Immature natural killer cell (primary cell): ENCODE data around the gene TRAPPC8. TPM values are rescaled to one million over a fixed set of nuclear protein-coding genes. Genes with fewer than 3 reads are reported as not detected.
A peak's percentile ranks its signal among the peaks of the same experiment; 100 is the strongest.

ENCODE experiments used
- DNase-seq, 3 donors: peaks; one replicate each; pipeline ENCODE4 v3.0.0; 2022; ENCODE audit warnings: mixed read lengths in 1 of 3
- H3K27ac Mint-ChIP-seq, 6 donors: one replicate each; pipeline ENCODE4 v1.8.0; 2020; ENCODE audit warnings: mixed read lengths in 6 of 6, mild to moderate bottlenecking in 5 of 6, inconsistent platforms in 4 of 6, moderate library complexity in 3 of 6
- H3K27me3 Mint-ChIP-seq, 3 donors: one replicate each; pipeline ENCODE4 v1.8.0; 2020 to 2021; ENCODE audit warnings: low read depth in 3 of 3, mild to moderate bottlenecking in 3 of 3, mixed read lengths in 3 of 3, moderate library complexity in 3 of 3, inconsistent platforms in 1 of 3
- H3K36me3 Mint-ChIP-seq, 3 donors: one replicate each; pipeline ENCODE4 v1.8.0; 2020; ENCODE audit warnings: mixed read lengths in 3 of 3, inconsistent platforms in 2 of 3, mild to moderate bottlenecking in 2 of 3
- H3K4me1 Mint-ChIP-seq, 2 donors: one replicate each; pipeline ENCODE4 v1.8.0; 2020; ENCODE audit warnings: inconsistent platforms in 2 of 2, mild to moderate bottlenecking in 2 of 2, mixed read lengths in 2 of 2, moderate library complexity in 1 of 2
- H3K4me3 Mint-ChIP-seq, 5 donors: one replicate each; pipeline ENCODE4 v1.8.0; 2020; ENCODE audit warnings: mild to moderate bottlenecking in 5 of 5, mixed read lengths in 5 of 5, inconsistent platforms in 3 of 5, moderate library complexity in 3 of 5
- H3K9me3 Mint-ChIP-seq, 6 donors: one replicate each; pipeline ENCODE4 v1.8.0; 2020; ENCODE audit warnings: mild to moderate bottlenecking in 6 of 6, mixed read lengths in 6 of 6, inconsistent platforms in 4 of 6, moderate library complexity in 3 of 6
- polyA plus RNA-seq, 3 donors: library from polyadenylated mRNA; unstranded; fragments of 300-500 nt; fragmentation: Illumina TruSeq; gene quantifications; one replicate each; pipeline ENCODE4 v1.2.3, GENCODE V29; 2021

TRAPPC8 gene
- polyA plus RNA-seq, 3 donors from 2014 or later: 15.3 to 24.5 (median 16.2) TPM

DNA sequence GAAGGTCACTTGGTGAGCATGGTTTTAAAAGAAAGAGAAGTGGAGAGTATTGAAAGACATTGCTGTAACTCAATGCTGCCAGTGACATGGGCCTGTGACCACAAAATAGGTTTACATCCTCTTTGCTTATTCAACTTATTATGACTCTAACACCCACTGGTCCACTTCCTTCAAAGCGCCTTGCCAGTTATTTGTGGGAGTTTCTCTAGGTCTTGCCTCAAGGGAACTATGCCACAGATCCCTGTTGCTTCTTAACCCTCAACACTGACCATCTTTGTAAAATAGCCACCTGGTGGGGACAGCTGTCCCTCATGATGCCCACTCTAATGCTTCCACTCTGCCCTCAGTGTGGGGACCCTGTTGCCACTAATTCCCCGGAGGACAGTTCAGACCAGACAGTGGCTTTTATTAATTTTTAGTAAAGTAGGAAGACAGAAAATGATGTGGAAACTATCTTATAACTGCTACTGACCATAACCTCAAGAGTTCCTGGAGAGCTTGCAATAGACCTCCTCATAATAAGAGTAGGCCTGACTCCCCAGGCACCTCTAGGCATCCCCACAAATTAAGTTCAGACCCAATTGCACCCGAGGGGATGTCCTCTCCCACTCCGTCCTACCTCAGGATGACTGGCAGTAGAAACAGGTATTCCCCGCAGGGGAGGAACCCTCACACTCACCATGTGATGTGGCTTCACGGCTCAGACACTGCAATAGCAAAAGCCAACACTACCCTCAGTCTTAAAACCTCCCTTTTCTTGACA lies 150.9 kb downstream of the TRAPPC8 start:
- H3K27me3 Mint-ChIP-seq: peaks cover 0 to 3% (median 0%) of the 10 kb centered on the region in 3 donors
- peak overlapping the region in 1 of 6 donors; percentile 9 for H3K27ac Mint-ChIP-seq
- H3K36me3 Mint-ChIP-seq: no peaks in the 10 kb centered on the region
- H3K4me1 Mint-ChIP-seq: peaks cover 11 to 14% of the 10 kb centered on the region in 2 donors
- no peaks in the 10 kb centered on the region for H3K9me3 Mint-ChIP-seq
- no peak overlapping the region for H3K4me3 Mint-ChIP-seq
- DNase-seq: peak in 1 of 3 donors; percentile 4

- H3K4me3 Mint-ChIP-seq: no peak overlapping the region
- H3K36me3 Mint-ChIP-seq: no peaks in the 10 kb centered on the region
Observed at GRCh38 chr18:31789409-31789808, 153.5 kb downstream of the TRAPPC8 start.

DNA sequence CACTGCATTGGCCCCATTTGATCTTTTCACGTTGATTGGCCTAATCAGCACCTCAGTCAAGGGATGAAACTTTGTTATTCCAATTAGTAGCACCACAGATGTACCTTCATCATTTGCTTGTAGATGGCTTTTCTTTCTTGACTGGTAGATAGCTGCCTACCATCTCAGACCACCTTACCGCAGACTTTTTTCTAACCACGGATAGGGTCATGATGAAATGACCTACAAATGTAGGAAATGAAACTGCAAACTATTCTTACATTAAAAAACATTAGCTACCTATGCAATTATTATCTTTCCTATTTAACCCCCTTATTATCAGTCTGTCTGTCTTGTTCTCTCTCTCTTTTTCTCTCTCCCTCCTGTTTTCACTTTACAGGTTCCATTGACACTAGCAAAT lies 159.9 kb downstream of the TRAPPC8 start:
- Mint-ChIP-seq H3K27ac (no peak overlapping the region), H3K36me3 (peaks cover 8 to 13% (median 12%) of the 10 kb centered on the region in 3 donors), H3K4me3 (no peak overlapping the region), H3K27me3 (peaks cover 0 to 9% (median 0%) of the 10 kb centered on the region in 3 donors), H3K9me3 (peaks cover 8 to 19% (median 16%) of the 10 kb centered on the region in 6 donors), H3K4me1 (no peaks in the 10 kb centered on the region)
- DNase-seq: no peak

More at GRCh38 chr18:31789409-31789808, 153.5 kb downstream of the TRAPPC8 start:
- no peak for DNase-seq
- no peaks in the 10 kb centered on the region for H3K9me3 Mint-ChIP-seq
- H3K4me1 Mint-ChIP-seq: peaks cover 11 to 14% of the 10 kb centered on the region in 2 donors
- no peaks in the 10 kb centered on the region for H3K27me3 Mint-ChIP-seq
- H3K27ac Mint-ChIP-seq: no peak overlapping the region

Other genes with a start within 250 kb of the TRAPPC8 start
- not detected for gene SLC25A52, start 182.2 kb downstream of the TRAPPC8 start, polyA plus RNA-seq
- gene RNF125, start 75.7 kb upstream of the TRAPPC8 start, polyA plus RNA-seq: 100 to 1,000 TPM in 2 of 3 donors, 10 to 100 TPM in 1; 73.0 to 132 (median 122) TPM
- gene RNF138, start 148.7 kb upstream of the TRAPPC8 start, polyA plus RNA-seq: 10 to 100 TPM; 33.3 to 42.8 (median 38.2) TPM
- not detected for gene MEP1B, start 246.9 kb upstream of the TRAPPC8 start, polyA plus RNA-seq